GM18526 (cell line): ENCODE results near the gene LPXN.

ENCODE experiments used
- POLR2A ChIP-seq: IDR thresholded peaks from 3 replicates; pipeline ENCODE4 v1.6.1; 2011; ENCODE audit not compliant: insufficient read length; ENCODE audit errors: extremely low read depth

The LPXN gene

GRCh38 chr11:58575377-58576020, at the start of gene LPXN:
Gene LPXN, minus strand, starts transcription at chr11:58575856. Its CDS starts 84 bp downstream, at chr11:58575772.
- TF ChIP-seq POLR2A, result peak; percentile 89

DNA sequence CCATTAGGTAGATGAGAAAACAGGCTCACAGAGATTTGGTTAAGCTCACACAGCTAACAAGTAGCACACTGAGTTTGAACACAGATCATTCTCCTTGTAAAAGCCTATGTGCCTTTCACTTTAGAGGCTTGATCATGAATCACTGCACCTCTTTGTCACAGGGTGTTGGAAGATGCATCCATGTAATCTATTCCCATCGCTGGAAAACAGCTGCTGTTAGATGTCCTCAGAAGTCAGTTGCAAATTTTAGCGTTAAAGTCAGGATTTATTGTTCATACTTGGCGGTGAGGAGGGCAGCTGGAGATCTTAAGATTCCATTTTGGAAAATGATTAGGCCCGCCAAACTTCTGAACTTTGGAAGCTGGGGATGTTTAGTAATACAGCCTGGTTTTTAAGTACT, 49.4 kb upstream of the LPXN start:
- no peak for TF ChIP-seq POLR2A

GRCh38 chr11:58622344-58622743, 46.7 kb upstream of the LPXN start, which contains the start of gene CNTF:
Gene CNTF, plus strand, starts transcription at chr11:58622665. Its CDS starts 88 bp downstream, at chr11:58622753.
- TF ChIP-seq POLR2A, result no peak

DNA sequence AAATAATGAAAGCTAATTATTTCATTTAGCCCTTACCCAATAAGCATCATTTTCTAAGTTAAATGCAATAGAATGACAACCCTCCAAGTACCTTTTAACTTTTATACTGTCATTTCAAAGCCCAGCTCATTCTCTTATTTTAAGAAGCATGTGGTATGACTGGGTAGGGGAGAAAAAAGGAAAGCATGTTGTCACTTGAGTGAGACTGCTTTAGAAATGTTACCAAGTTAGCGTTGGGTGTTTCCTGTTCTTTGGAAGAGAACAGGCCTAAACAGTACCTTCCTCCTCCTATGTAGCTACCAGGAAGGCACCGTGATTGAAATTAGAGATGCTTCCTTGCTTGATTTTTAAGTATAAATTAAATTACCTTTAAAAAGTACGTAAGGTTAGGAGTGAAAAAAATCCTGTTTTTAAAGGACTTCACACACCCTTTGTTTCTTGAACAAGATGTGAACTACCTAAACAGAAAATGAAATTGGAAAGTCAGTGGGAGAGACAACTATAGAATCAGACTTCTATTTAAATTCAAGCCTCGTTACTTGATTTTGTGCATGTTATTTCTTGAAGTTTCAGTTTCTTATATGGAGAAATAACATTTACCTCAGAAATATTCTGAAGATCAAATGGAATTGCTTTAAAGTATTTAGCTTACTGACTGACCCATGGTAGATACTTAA, 46.1 kb upstream of the LPXN start:
- TF ChIP-seq POLR2A, result no peak

DNA sequence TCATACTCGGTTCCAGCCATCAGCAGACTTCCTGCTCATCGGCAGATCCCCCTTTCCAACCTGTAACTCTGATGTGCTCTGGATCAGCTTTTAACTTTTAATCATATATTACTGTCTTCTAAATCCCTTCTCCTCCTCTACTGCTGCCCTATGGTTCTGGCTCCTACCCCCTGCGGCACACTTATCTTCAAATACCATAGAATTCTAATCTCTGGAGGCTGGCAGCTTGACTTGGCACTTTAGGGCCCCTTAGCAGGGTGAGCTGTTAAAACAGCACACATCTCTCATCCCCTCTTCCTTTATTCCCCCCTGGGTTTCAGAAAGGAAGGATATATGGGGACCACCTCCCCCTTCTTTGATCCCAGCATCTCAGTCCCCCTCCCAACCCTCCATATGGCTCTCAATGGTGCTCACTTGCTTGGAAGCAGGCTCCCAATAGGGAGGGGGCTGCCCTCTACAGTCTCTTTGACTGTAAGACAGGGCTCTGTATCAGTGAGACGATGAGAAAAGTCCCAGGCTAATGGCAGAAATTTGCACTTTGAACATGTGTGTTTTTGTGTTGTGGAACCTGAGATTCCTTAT, 42.4 kb upstream of the LPXN start:
- no peak for TF ChIP-seq POLR2A

DNA sequence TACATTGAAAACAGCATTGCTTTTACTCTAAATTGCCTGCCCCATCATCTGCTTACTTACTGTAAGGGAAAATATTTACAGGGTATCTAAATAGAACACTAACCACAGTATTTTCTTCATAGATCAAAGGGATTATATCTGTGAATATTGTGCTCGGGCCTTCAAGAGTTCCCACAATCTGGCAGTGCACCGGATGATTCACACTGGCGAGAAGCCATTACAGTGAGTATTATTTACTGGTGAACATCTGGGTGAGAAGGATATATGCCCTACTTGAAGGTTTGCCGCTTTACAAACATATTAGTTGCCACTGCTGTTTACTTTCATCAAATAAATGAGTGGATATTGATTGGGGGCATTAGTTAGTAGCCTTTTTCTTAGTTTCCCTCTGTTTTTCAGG, 40.9 kb upstream of the LPXN start:
- no peak for TF ChIP-seq POLR2A

DNA sequence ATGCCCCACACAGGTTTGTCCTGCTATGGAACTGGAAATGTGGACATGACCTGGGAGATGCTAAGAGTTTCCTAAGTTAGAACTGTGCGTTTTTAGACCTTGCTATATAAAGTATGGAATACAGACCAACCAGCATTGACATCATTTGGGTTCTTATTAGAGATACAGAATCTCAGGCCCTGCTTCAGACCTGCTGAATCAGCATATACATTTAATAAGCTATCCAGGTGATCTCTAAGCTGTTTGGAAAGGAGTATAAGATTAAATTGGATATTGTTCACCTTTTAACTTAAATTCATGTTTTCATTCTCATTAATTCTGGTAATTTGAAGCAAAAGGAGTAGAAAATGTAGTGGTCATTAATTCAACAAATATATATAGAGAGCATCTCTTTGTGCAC, 39.9 kb upstream of the LPXN start:
- TF ChIP-seq POLR2A, result no peak

- TF ChIP-seq POLR2A, result no peak
Measured at GRCh38 chr11:58613228-58613627, 37.6 kb upstream of the LPXN start.

GRCh38 chr11:58609723-58610122, 34.1 kb upstream of the LPXN start:
- TF ChIP-seq POLR2A, result no peak

DNA sequence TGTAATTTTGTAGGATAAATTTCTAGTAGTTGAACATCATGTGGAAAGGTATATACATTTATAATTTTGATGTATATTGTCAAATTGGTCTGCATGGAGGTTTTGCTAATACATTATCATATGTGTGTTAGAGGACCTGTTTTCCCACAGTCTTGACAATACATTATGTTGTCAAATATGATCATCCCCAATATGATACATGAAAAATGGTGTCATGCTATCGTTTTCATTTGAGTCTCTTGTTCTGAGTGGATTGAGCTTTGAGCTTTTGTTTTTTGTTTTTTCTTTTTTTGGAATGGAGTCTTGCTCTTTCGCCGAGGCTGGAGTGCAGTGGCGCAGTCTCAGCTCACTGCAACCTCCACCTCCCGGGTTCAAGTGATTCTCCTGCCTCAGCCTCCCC, 32.7 kb upstream of the LPXN start:
- TF ChIP-seq POLR2A, result no peak

GRCh38 chr11:58606930-58607714, 31.5 kb upstream of the LPXN start:
- no peak for TF ChIP-seq POLR2A

DNA sequence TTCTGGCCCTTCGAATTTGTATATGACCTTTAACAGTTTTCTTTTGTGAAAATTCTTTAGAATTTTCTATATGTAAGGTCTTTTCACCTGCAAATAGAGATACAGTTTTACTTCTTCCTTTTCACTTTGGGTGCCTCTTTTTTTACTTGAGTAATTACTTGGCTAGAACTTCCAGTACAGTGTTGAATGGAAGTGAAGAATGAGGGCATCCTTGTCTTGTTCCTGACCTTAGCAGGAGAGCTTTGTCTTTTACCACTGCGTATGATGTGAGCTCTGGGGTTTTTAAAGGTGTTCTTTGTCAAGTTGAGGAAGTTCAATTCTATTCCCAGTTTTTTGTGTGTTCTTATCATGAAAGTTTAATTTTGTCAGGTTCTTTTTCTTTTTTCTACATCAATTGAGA, 24.9 kb upstream of the LPXN start:
- no peak for TF ChIP-seq POLR2A

GRCh38 chr11:58597486-58598144, 22.0 kb upstream of the LPXN start:
- TF ChIP-seq POLR2A, result no peak

GRCh38 chr11:58596621-58597020, 21.0 kb upstream of the LPXN start:
- no peak for TF ChIP-seq POLR2A

GRCh38 chr11:58594826-58595225, 19.2 kb upstream of the LPXN start:
- TF ChIP-seq POLR2A, result no peak

- no peak for TF ChIP-seq POLR2A
Measured at GRCh38 chr11:58592760-58593472, 17.3 kb upstream of the LPXN start.
